GM12878 (cell line): Measurements from ENCODE around the gene TMED10.

Experiments used
- CTCF ChIP-seq, 3 experiments: IDR thresholded peaks in 2 of 3; conservative IDR thresholded peaks in 1 of 3; 2 replicates each; pipeline ENCODE4 v1.5.1; 2011; ENCODE audit warnings: low read depth in 3 of 3, low read length in 3 of 3, mild to moderate bottlenecking in 3 of 3, control low read depth in 2 of 3, moderate library complexity in 2 of 3, inconsistent platforms in 1 of 3, mixed read lengths in 1 of 3; ENCODE audit not compliant: control insufficient read depth in 2 of 3, insufficient read depth in 1 of 3; ENCODE audit errors: extremely low read depth in 1 of 3
- E2F4 ChIP-seq: IDR thresholded peaks from 2 replicates; pipeline ENCODE4 v1.6.1; 2012; ENCODE audit warnings: low read depth, low read length, improper control_type of control experiment
- EZH2 ChIP-seq: IDR thresholded peaks from 2 replicates; pipeline ENCODE4 v1.6.1; 2012; ENCODE audit warnings: low read depth, mild to moderate bottlenecking, control low read depth, inconsistent platforms, low read length, borderline replicate concordance; ENCODE audit not compliant: control insufficient read depth
- POLR2A ChIP-seq: IDR thresholded peaks from 2 replicates; pipeline ENCODE4 v1.6.1; 2011; ENCODE audit warnings: low read depth, mild to moderate bottlenecking, low read length
- POLR2AphosphoS5 ChIP-seq: IDR thresholded peaks from 2 replicates; pipeline ENCODE4 v1.6.1; 2011; ENCODE audit warnings: mild to moderate bottlenecking, low read length, inconsistent platforms
- RBBP5 ChIP-seq: fragments of 200-600 bp; sonication (generic); conservative IDR thresholded peaks from 2 replicates; pipeline ENCODE4 v1.6.1; 2016
- ZBTB33 ChIP-seq: fragments of 450-650 bp; IDR thresholded peaks from 2 replicates; pipeline ENCODE4 v1.6.1; 2017; ENCODE audit warnings: mild to moderate bottlenecking
- TF ChIP-seq, protein P1 (sequence below): fragments of 150-350 bp; IDR thresholded peaks from 2 replicates; pipeline ENCODE4 v1.6.1; 2016; ENCODE audit warnings: low read depth, low read length
- TF ChIP-seq, protein P2 (sequence below): IDR thresholded peaks from 2 replicates; pipeline ENCODE4 v1.6.1; 2011; ENCODE audit warnings: borderline replicate concordance, low read depth, mild to moderate bottlenecking, moderate library complexity, mixed read lengths, low read length; ENCODE audit not compliant: insufficient read depth; ENCODE audit errors: extremely low read length

DNA sequence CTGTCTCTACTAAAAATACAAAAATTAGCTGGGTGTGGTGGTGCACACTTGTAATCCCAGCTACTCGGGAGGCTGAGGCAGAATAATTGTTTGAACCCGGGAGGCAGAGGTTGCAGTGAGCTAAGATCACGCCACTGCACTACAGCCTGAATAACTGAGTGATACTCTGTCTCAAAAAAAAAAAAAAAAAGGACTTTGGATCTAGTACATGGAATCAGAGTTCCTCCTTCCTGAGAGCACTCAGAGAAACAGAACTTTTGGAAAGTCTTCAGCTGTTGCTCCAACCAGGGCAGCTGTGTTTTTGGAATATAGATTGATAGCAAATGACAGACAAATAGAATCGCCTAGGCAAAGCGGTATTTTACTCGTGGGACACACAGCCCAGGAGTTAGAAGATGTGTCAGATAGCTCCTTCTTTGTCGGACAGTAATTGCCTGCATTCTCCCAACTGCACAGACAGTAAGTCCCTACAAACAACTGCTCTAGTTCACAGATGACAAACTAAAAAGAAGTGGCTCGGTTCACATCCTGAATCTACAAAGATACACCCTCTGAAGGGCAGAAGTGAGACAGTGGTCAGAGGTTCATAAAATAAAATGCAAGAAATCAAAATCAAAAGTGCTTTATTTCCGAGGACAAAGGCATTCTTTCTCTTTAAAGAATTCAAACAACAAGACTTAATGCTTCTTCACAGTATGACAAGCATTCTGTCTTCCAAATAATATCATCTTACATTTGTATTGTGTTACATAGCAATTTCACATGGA lies 32.5 kb downstream of the TMED10 start:
- TF ChIP-seq CTCF (IDR thresholded peaks at IDR 0.05 in 2 of 3, conservative IDR thresholded peaks at IDR 0.05 in 1 of 3; ENCODE audit: control insufficient read depth in 2 of 3, extremely low read depth in 1 of 3, insufficient read depth in 1 of 3, low read depth in 3 of 3, low read length in 3 of 3) (no peak), POLR2AphosphoS5 (no peak), RBBP5 (no peak), ZBTB33 (no peak), EZH2 (no peak), E2F4 (no peak), POLR2A (no peak)
- TF ChIP-seq, protein P1, sequence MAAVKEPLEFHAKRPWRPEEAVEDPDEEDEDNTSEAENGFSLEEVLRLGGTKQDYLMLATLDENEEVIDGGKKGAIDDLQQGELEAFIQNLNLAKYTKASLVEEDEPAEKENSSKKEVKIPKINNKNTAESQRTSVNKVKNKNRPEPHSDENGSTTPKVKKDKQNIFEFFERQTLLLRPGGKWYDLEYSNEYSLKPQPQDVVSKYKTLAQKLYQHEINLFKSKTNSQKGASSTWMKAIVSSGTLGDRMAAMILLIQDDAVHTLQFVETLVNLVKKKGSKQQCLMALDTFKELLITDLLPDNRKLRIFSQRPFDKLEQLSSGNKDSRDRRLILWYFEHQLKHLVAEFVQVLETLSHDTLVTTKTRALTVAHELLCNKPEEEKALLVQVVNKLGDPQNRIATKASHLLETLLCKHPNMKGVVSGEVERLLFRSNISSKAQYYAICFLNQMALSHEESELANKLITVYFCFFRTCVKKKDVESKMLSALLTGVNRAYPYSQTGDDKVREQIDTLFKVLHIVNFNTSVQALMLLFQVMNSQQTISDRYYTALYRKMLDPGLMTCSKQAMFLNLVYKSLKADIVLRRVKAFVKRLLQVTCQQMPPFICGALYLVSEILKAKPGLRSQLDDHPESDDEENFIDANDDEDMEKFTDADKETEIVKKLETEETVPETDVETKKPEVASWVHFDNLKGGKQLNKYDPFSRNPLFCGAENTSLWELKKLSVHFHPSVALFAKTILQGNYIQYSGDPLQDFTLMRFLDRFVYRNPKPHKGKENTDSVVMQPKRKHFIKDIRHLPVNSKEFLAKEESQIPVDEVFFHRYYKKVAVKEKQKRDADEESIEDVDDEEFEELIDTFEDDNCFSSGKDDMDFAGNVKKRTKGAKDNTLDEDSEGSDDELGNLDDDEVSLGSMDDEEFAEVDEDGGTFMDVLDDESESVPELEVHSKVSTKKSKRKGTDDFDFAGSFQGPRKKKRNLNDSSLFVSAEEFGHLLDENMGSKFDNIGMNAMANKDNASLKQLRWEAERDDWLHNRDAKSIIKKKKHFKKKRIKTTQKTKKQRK, result no peak
- TF ChIP-seq, protein P2, sequence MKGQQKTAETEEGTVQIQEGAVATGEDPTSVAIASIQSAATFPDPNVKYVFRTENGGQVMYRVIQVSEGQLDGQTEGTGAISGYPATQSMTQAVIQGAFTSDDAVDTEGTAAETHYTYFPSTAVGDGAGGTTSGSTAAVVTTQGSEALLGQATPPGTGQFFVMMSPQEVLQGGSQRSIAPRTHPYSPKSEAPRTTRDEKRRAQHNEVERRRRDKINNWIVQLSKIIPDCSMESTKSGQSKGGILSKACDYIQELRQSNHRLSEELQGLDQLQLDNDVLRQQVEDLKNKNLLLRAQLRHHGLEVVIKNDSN, result no peak
